ENCODE data around the gene PHACTR1. TPM values are rescaled to one million over a fixed set of nuclear protein-coding genes. Genes with fewer than 3 reads are reported as not detected.

PHACTR1 gene
- total and polyA plus RNA-seq, 2 donors (not counting 1 experiment from before 2014, with no cell fraction given) = 0.60 to 1.2 TPM

- H3K27me3 ChIP-seq (ENCODE audit: control insufficient read depth, insufficient read depth, low read length) = no peaks in the 10 kb centered on the region
- no peak overlapping the region for H3K4me3 ChIP-seq (replicated peaks in 1 of 4; ENCODE audit: control extremely low read depth in 1 of 4, insufficient read depth in 1 of 4, low read depth in 3 of 4, low read length in 4 of 4)
- TF ChIP-seq EZH2 (IDR thresholded peaks at IDR 0.05; ENCODE audit: low read length, missing control alignments) = no peak
- no peak for TF ChIP-seq CTCF (conservative IDR thresholded peaks at IDR 0.05 in 1 of 2, IDR thresholded peaks at IDR 0.05 in 1 of 2; ENCODE audit: low read depth in 1 of 2, low read length in 2 of 2)
- H3K9ac ChIP-seq (ENCODE audit: insufficient read depth, low read length) = no peak overlapping the region
- DNase-seq (ENCODE audit: low read depth in 2 of 2) = no peak
- no peak overlapping the region for H2AFZ ChIP-seq (ENCODE audit: low read length)
- no peaks in the 10 kb centered on the region for H3K79me2 ChIP-seq (ENCODE audit: control insufficient read depth, insufficient read depth, low read length)
- no peaks in the 10 kb centered on the region for H3K36me3 ChIP-seq (ENCODE audit: control insufficient read depth, insufficient read depth, low read length)
- H3K9me3 ChIP-seq (ENCODE audit: control insufficient read depth, insufficient read depth, low read depth, low read length) = no peaks in the 10 kb centered on the region
- H4K20me1 ChIP-seq (ENCODE audit: control insufficient read depth, extremely low read depth, insufficient read depth, low read length) = no peaks in the 10 kb centered on the region
- no peaks in the 10 kb centered on the region for H3K4me1 ChIP-seq (ENCODE audit: control insufficient read depth, extremely low read depth, insufficient read depth, low read length)
- no peak overlapping the region for H3K4me2 ChIP-seq (ENCODE audit: extremely low read depth, insufficient read depth, low read length)
- H3K27ac ChIP-seq (ENCODE audit: insufficient read depth, low read length) = no peak overlapping the region
These were observed 342.5 kb downstream of the PHACTR1 start for GRCh38 chr6:13059026-13059425.

GRCh38 chr6:13063300-13063918 is 346.8 kb downstream of the PHACTR1 start:
- Histone ChIP-seq H4K20me1 (ENCODE audit: control insufficient read depth, extremely low read depth, insufficient read depth, low read length) (no peaks in the 10 kb centered on the region), H3K4me1 (ENCODE audit: control insufficient read depth, extremely low read depth, insufficient read depth, low read length) (no peaks in the 10 kb centered on the region), H3K27ac (ENCODE audit: insufficient read depth, low read length) (no peak overlapping the region), H3K9me3 (ENCODE audit: control insufficient read depth, insufficient read depth, low read depth, low read length) (no peaks in the 10 kb centered on the region), H2AFZ (ENCODE audit: low read length) (no peak overlapping the region), H3K9ac (ENCODE audit: insufficient read depth, low read length) (no peak overlapping the region), H3K27me3 (ENCODE audit: control insufficient read depth, insufficient read depth, low read length) (no peaks in the 10 kb centered on the region), H3K79me2 (ENCODE audit: control insufficient read depth, insufficient read depth, low read length) (no peaks in the 10 kb centered on the region), H3K4me2 (ENCODE audit: extremely low read depth, insufficient read depth, low read length) (no peak overlapping the region), H3K36me3 (ENCODE audit: control insufficient read depth, insufficient read depth, low read length) (no peaks in the 10 kb centered on the region), H3K4me3 (replicated peaks in 1 of 4; ENCODE audit: control extremely low read depth in 1 of 4, insufficient read depth in 1 of 4, low read depth in 3 of 4, low read length in 4 of 4) (no peak overlapping the region)
- TF ChIP-seq CTCF (conservative IDR thresholded peaks at IDR 0.05 in 1 of 2, IDR thresholded peaks at IDR 0.05 in 1 of 2; ENCODE audit: low read depth in 1 of 2, low read length in 2 of 2) (no peak), EZH2 (IDR thresholded peaks at IDR 0.05; ENCODE audit: low read length, missing control alignments) (no peak)
- DNase-seq (ENCODE audit: low read depth in 2 of 2) = no peak

GRCh38 chr6:13065581-13065980 is 349.0 kb downstream of the PHACTR1 start:
- Histone ChIP-seq H4K20me1 (ENCODE audit: control insufficient read depth, extremely low read depth, insufficient read depth, low read length) (no peaks in the 10 kb centered on the region), H3K4me2 (ENCODE audit: extremely low read depth, insufficient read depth, low read length) (no peak overlapping the region), H3K27me3 (ENCODE audit: control insufficient read depth, insufficient read depth, low read length) (no peaks in the 10 kb centered on the region), H3K27ac (ENCODE audit: insufficient read depth, low read length) (no peak overlapping the region), H3K9me3 (ENCODE audit: control insufficient read depth, insufficient read depth, low read depth, low read length) (no peaks in the 10 kb centered on the region), H3K9ac (ENCODE audit: insufficient read depth, low read length) (no peak overlapping the region), H3K36me3 (ENCODE audit: control insufficient read depth, insufficient read depth, low read length) (no peaks in the 10 kb centered on the region), H3K79me2 (ENCODE audit: control insufficient read depth, insufficient read depth, low read length) (no peaks in the 10 kb centered on the region), H2AFZ (ENCODE audit: low read length) (no peak overlapping the region), H3K4me3 (replicated peaks in 1 of 4; ENCODE audit: control extremely low read depth in 1 of 4, insufficient read depth in 1 of 4, low read depth in 3 of 4, low read length in 4 of 4) (no peak overlapping the region), H3K4me1 (ENCODE audit: control insufficient read depth, extremely low read depth, insufficient read depth, low read length) (no peaks in the 10 kb centered on the region)
- TF ChIP-seq CTCF (conservative IDR thresholded peaks at IDR 0.05 in 1 of 2, IDR thresholded peaks at IDR 0.05 in 1 of 2; ENCODE audit: low read depth in 1 of 2, low read length in 2 of 2) = no peak
- TF ChIP-seq EZH2 (IDR thresholded peaks at IDR 0.05; ENCODE audit: low read length, missing control alignments) = no peak
- DNase-seq (ENCODE audit: low read depth in 2 of 2) = no peak

Data from fibroblast of lung (primary cell).